Measurements from ENCODE around the gene GRM8.

The GRM8 gene

DNA sequence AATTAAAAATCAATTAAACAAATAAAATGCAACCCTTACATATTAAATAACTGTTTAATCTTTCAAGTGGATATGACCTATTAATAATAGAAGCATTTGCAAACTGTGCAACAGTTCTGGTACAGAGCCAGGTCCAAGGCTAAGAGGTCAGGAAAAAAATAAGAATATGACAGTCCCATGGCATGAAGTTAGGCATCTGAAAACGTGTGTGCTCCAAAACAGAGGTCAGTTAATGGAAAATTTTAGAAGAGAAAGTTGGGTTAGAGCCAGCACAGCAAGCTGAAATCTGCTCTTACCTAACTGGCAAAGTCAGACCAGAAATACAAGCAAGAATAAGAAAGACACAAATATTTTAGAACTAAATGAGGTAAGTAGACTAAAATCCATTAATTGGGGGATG, 757.7 kb downstream of the GRM8 start:
- peak; percentile 39 for DNase-seq

DNA sequence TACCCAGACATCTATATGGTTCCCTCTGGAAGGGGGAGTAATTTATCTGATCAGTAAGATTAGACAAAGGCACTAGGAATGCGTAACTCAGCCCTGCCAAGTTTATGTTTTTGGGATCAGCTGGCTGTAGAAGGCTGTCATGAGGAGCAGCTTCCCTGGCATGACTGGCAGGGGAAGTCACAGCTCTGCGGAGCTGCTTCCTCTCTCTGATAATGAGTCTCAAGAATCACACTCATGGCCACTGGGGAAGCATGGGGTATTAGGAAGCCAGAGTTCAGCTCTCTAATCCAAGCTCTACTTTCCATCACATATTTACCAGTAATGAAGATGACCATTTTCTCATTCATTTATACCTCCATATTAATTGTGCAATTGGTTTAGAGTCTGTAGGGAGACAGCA, 758.9 kb downstream of the GRM8 start:
- no peak for DNase-seq

GRCh38 chr7:126489874-126490273, 762.9 kb downstream of the GRM8 start:
- DNase-seq = no peak

- no peak for DNase-seq
These were observed 764.9 kb downstream of the GRM8 start for GRCh38 chr7:126487728-126488442.

DNA sequence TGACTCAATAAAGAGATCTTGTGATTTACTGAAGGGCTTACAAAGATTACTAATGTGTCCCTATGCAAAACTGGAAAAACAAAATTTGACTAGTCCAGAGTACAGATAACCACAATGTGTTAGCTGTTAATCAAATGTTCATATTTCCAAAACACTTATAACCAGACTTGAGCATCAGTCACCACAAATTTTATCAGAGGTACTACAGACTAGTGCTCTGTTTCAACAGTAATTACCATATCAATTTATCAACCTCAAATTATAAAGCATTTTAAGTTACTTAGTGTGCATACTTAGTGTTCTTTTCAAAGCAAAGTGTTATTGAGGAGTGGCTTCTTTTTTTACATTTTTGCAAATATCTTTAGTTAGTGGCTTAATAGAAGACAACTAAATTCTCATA, 765.9 kb downstream of the GRM8 start:
- DNase-seq = peak; percentile 13

DNA sequence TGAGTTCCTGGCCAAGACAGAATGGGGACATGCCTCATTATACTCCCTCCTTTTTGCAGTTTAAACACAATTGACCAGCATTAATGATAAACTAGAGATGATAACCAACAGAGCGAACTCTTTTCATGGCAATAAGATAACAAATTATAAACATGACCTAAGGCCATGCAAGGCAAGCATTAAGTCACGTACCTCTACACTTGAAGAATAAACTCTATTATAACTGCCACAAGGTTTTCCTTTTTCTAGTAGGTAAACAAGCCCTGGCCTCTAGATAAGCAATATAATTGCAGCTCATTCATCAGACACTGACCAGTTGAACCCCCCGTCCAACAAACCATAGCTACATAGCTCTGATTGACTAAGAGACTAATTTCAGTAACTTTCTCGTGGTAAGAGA, 767.0 kb downstream of the GRM8 start:
- no peak for DNase-seq

- peak; percentile 100 for DNase-seq
These were observed 768.8 kb downstream of the GRM8 start for GRCh38 chr7:126483972-126484371.

DNA sequence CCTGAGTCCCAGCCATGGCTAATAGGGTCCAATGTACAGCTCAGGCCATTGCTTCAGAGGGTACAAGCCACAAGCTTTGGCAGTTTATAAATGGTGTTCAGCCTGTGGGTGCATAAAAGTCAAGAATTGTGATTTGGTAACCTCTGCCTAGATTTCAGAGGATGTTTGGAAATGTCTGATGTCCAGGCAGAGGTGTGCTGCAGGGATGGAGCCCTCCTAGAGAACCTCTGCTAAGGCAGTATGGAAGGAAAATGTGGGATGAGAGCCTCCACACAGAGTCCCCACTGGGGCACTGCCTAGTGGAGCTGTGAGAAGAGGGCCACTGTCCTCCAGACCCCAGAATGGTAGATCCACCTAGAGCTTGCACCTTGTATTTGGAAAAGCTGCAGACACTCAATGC, 779.9 kb downstream of the GRM8 start:
- DNase-seq = no peak

- DNase-seq = no peak
These were observed 790.3 kb downstream of the GRM8 start for GRCh38 chr7:126462405-126462804.

DNA sequence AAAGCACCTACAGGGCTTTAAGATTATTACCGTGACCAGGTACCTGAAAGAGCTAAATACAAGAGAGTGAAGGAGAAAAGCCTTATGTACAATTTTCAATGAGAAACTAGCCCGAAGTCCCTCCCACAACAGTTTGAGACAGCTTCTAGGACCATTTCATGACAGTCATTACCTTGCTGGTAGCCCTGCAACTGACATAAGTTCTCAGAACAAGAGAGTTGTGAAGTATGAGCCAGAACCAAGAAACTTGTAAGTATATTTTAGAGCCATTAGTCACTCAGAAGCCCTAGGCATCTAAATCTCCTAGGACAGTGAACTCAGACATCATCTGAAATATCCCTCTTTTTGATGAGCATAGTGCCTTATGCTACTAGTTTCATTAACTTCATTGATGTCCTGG, 792.1 kb downstream of the GRM8 start:
- no peak for DNase-seq

- DNase-seq = no peak
These were observed 799.6 kb downstream of the GRM8 start for GRCh38 chr7:126453104-126453503.

GRCh38 chr7:126450269-126450671, 802.5 kb downstream of the GRM8 start:
- DNase-seq = no peak

DNA sequence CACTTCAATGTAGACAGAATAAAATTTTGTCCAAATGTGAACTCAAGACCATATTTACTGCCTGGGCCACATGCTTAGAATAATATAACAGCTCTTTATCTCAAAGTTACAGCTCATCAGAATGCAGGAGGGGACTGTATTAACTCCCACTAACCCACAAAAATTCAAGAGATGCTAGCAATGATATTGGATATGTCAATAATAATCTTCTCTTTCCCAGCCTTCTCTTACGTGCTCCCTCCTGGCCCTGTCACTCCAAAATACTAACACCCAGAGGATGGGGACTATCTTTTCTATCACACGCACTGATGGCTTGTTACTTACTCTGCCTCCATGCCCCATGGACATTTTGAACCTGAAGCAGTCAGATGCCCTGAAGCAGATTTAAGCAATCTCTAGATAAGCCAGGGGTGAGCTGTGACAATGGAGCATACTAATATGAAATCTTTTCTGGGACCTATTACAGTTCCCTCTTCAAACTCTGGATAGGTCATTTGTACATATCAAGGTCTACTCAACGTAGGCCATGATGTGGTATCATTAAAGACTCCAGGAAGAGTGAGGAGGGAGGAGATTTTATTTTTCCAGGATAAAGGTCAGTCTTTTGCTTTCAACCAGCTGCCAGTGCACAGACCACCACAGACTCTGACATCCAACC, 803.0 kb downstream of the GRM8 start:
- DNase-seq = no peak

DNA sequence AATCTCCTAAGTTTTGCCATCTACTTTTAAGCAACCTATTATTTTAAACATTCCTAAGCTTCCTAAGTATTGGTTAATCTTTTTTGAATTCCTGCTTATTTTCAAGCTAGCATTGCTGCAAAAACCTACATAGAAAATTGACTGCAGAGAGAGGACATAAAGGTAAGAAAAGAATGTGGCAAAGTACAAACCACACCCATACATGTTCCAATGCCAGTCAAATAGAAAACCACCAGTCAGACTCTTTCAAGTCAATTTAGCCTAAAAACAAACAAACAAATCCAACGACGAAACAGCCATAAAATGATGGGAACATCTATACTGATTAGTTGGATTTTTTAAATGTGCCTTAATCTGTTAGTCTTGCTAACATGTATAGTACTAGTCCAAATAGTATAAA, 804.8 kb downstream of the GRM8 start:
- DNase-seq = no peak

- no peak for DNase-seq
These were observed 806.8 kb downstream of the GRM8 start for GRCh38 chr7:126445991-126446390.

DNA sequence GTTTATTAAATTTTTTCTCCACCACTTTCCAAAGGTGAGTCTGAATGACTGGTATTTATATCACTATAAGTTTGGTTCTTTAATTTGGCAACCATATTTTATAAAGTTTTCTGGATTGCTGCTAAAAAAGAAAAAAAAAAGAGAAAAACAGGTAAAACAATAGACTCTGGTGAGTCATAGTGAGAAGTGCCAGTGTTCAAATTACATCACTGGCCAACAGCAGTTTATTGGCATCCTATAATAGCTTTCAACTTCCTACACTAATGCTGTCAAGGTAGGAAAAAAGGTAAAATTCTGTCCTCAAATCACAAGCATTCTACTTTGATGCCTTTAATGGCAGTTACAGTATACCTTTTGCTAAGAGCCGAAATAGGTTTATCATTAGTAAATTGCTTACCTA, 808.8 kb downstream of the GRM8 start:
- DNase-seq = no peak

- DNase-seq = no peak
These were observed 809.8 kb downstream of the GRM8 start for GRCh38 chr7:126442908-126443307.

- no peak for DNase-seq
These were observed 811.0 kb downstream of the GRM8 start for GRCh38 chr7:126441745-126442144.

GRCh38 chr7:126440542-126440941, 812.2 kb downstream of the GRM8 start:
- DNase-seq = no peak

DNA sequence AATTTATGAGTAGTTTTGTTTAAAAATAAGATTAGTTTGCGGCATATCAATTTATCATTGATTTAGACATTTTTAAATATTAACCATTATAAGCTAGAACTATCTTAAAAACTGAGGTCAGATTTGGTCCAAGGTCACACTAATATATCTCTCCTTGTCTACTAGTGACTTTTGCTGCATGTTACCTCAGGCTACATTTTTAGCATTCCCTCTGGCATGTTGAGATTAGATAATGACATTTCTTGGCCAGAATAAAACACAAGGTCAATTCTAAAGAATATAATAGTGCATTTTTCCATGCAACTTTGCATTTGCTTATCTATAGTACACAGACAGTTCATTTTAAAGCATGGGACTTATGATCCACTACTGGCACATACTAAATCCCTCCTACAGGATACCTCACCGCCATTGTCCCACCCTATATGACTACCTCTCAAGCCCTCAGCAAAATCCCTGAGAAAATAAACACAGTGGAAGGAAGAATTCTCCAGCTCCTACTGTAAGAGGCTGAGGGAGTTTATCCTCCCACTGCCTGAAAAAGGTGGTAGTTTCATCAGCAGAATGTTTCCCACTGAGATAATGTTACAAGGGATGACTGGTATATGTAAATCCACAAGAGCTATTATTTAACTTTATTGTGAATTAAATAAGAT, 816.4 kb downstream of the GRM8 start:
- no peak for DNase-seq

DNA sequence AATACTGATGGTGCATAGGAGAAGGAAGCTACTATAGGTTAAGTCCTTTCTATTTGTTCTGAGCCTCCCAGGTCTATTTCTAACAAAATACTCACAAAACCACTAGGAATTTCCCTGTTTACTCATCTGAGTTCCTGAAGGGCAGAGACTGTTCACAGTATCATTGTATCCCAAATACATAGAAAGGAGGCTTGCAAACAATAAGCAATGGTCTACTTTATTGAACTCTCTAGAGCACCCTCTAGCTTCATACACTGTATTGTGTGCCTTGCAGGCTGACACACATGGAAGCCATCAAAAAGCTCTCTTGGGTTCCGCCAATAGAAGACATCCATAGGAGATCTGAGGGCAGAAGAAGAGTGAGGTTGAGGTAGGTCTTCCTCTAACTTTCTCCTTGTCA, 826.1 kb downstream of the GRM8 start:
- DNase-seq = no peak

DNA sequence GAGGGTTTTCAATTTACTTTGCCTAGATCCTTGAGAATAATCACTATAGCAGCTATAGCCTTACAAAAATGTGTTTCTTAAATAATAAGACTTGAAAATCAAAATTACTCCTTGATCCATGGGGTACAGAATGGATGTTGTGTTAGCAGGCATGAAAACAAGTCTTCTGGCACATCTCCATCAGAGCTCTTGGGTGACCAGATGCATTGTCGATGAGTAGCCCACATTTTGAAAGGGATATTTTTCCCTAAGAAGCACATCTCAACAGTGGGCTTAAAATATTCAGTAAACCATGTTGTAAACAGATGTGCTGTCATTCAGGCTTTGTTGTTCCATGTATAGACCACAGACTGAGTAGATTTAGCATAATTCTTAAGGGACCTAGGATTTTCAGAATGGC, 827.8 kb downstream of the GRM8 start:
- DNase-seq = no peak

GRCh38 chr7:126419047-126419446, 833.7 kb downstream of the GRM8 start:
- no peak for DNase-seq

- DNase-seq = no peak
These were observed 840.8 kb downstream of the GRM8 start for GRCh38 chr7:126411821-126412383.
